K562 (cell line): ENCODE measurements around the gene GSK3B.

ENCODE experiments used
- CBX1 ChIP-seq: sonication (generic); IDR thresholded peaks from 2 replicates; pipeline ENCODE4 v1.6.1; 2016; ENCODE audit warnings: antibody characterized with exemption, low read depth, mild to moderate bottlenecking
- EHMT2 ChIP-seq: fragments of 450-650 bp; IDR thresholded peaks from 2 replicates; pipeline ENCODE4 v1.6.1; 2018; ENCODE audit warnings: antibody characterized with exemption
- ELF1 ChIP-seq: fragments of 200-800 bp; sonication (Bioruptor generic); IDR thresholded peaks from 2 replicates; pipeline ENCODE4 v1.6.1; 2016; ENCODE audit warnings: missing genetic modification characterization, missing compliant biosample characterization
- EZH2 ChIP-seq: IDR thresholded peaks from 2 replicates; pipeline ENCODE4 v1.6.1; 2012; ENCODE audit warnings: low read depth, mild to moderate bottlenecking, inconsistent platforms, low read length, borderline replicate concordance
- SMAD1 ChIP-seq: fragments of 150-350 bp; IDR thresholded peaks from 2 replicates; pipeline ENCODE4 v1.6.1; 2014; ENCODE audit warnings: low read length, low read depth; ENCODE audit not compliant: partially characterized antibody
- THRB ChIP-seq: fragments of 450-650 bp; formaldehyde crosslinking; conservative IDR thresholded peaks from 2 replicates; pipeline ENCODE4 v1.4.0; 2022; ENCODE audit warnings: mild to moderate bottlenecking, missing genetic modification characterization
- TF ChIP-seq, protein P1 (sequence below): fragments of 450-650 bp; formaldehyde crosslinking; IDR thresholded peaks from 2 replicates; pipeline ENCODE4 v1.4.0; 2020; ENCODE audit warnings: mild to moderate bottlenecking, mixed read lengths

- TF ChIP-seq CBX1: no peak
- TF ChIP-seq ELF1 (tag): no peak
- no peak for TF ChIP-seq SMAD1
- TF ChIP-seq EZH2: no peak
- TF ChIP-seq EHMT2: no peak
- TF ChIP-seq, protein P1, sequence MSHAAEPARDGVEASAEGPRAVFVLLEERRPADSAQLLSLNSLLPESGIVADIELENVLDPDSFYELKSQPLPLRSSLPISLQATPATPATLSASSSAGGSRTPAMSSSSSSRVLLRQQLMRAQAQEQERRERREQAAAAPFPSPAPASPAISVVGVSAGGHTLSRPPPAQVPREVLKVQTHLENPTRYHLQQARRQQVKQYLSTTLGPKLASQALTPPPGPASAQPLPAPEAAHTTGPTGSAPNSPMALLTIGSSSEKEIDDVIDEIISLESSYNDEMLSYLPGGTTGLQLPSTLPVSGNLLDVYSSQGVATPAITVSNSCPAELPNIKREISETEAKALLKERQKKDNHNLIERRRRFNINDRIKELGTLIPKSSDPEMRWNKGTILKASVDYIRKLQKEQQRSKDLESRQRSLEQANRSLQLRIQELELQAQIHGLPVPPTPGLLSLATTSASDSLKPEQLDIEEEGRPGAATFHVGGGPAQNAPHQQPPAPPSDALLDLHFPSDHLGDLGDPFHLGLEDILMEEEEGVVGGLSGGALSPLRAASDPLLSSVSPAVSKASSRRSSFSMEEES (CRISPR knock-in tag): no peak
- TF ChIP-seq THRB (CRISPR knock-in tag): no peak
Measured at GRCh38 chr3:119918992-119919933, 175.0 kb downstream of the GSK3B start.
